ENCODE measurements around the gene CHD9NB. TPM values are rescaled to one million over a fixed set of nuclear protein-coding genes. Genes with fewer than 3 reads are reported as not detected.

CHD9NB gene
- polyA plus RNA-seq, 1 of the 3 experiments (the other 2 are of a cell fraction): 2.7 TPM

GRCh38 chr16:53036066-53036465 is 16.6 kb downstream of the CHD9NB start (continued):
- TF ChIP-seq POLR2AphosphoS5 (IDR thresholded peaks at IDR 0.05; ENCODE audit: low read depth, low read length) (no peak), TCF12 (IDR thresholded peaks at IDR 0.05) (no peak), YY1 (IDR thresholded peaks at IDR 0.05; ENCODE audit: low read depth) (no peak), EP300 (IDR thresholded peaks at IDR 0.05; ENCODE audit: borderline replicate concordance in 1 of 2, low read depth in 1 of 2, low read length in 1 of 2) (no peak), NRF1 (IDR thresholded peaks at IDR 0.05; ENCODE audit: low read depth, low read length) (no peak)

- Histone ChIP-seq H3K27me3 (ENCODE audit: insufficient read depth) (no peaks in the 10 kb centered on the region), H3K9me2 (no peaks in the 10 kb centered on the region), H3K4me3 (ENCODE audit: low read depth in 2 of 2, low read length in 1 of 2) (no peak overlapping the region), H3F3A (replicated peaks; ENCODE audit: insufficient read depth) (no peaks in the 10 kb centered on the region), H4K20me1 (ENCODE audit: insufficient read depth) (no peaks in the 10 kb centered on the region), H3K4me1 (ENCODE audit: control insufficient read depth in 1 of 2, insufficient read depth in 2 of 2, low read depth in 1 of 2, low read length in 1 of 2) (no peaks in the 10 kb centered on the region), H2AFZ (ENCODE audit: low read depth) (no peak overlapping the region), H3K36me3 (replicated peaks in 1 of 2; ENCODE audit: control insufficient read depth in 1 of 2, insufficient read depth in 2 of 2, low read length in 1 of 2) (no peaks in the 10 kb centered on the region), H3K79me2 (ENCODE audit: insufficient read depth) (no peaks in the 10 kb centered on the region), H3K9me3 (no peaks in the 10 kb centered on the region), H3K27ac (ENCODE audit: low read depth in 2 of 2, low read length in 1 of 2) (no peak overlapping the region), H3K9ac (no peak overlapping the region), H3K4me2 (no peak overlapping the region)
- 40% methylated on average over 3 of the region's 3 CpGs for WGBS (ENCODE audit: low lambda C conversion rate)
- ChIA-PET POLR2A (no interaction called here), CTCF (interaction anchor here (1.3 to 3.1 kb wide), 4 partner anchors 13 to 844 kb away, joined by 4 to 10 read pairs (median 8); partner anchors contain the start of gene CHD9)
- no peak for TF ChIP-seq SMC3 (IDR thresholded peaks at IDR 0.05; ENCODE audit: low read depth, low read length)
- no peak for TF ChIP-seq RCOR1 (IDR thresholded peaks at IDR 0.05; ENCODE audit: low read length)
- TF ChIP-seq TAF1 (IDR thresholded peaks at IDR 0.05; ENCODE audit: borderline replicate concordance, low read depth, low read length): no peak
- no peak for TF ChIP-seq RAD21 (IDR thresholded peaks at IDR 0.05; ENCODE audit: low read length)
- no peak for TF ChIP-seq CHD2 (IDR thresholded peaks at IDR 0.05; ENCODE audit: low read length, partially characterized antibody)
- TF ChIP-seq EP300 (IDR thresholded peaks at IDR 0.05; ENCODE audit: borderline replicate concordance in 1 of 2, low read depth in 1 of 2, low read length in 1 of 2): no peak
- TF ChIP-seq, protein P1, sequence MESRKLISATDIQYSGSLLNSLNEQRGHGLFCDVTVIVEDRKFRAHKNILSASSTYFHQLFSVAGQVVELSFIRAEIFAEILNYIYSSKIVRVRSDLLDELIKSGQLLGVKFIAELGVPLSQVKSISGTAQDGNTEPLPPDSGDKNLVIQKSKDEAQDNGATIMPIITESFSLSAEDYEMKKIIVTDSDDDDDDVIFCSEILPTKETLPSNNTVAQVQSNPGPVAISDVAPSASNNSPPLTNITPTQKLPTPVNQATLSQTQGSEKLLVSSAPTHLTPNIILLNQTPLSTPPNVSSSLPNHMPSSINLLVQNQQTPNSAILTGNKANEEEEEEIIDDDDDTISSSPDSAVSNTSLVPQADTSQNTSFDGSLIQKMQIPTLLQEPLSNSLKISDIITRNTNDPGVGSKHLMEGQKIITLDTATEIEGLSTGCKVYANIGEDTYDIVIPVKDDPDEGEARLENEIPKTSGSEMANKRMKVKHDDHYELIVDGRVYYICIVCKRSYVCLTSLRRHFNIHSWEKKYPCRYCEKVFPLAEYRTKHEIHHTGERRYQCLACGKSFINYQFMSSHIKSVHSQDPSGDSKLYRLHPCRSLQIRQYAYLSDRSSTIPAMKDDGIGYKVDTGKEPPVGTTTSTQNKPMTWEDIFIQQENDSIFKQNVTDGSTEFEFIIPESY (IDR thresholded peaks at IDR 0.05; ENCODE audit: borderline replicate concordance, low read depth): no peak
- no peak for TF ChIP-seq FOSL2 (IDR thresholded peaks at IDR 0.05; ENCODE audit: borderline replicate concordance, low read depth)
- no peak for TF ChIP-seq SIN3A (IDR thresholded peaks at IDR 0.05; ENCODE audit: borderline replicate concordance, low read depth, low read length)
- TF ChIP-seq NRF1 (IDR thresholded peaks at IDR 0.05; ENCODE audit: low read depth, low read length): no peak
- no peak for TF ChIP-seq RXRA (IDR thresholded peaks at IDR 0.05; ENCODE audit: borderline replicate concordance, low read depth)
- TF ChIP-seq POLR2AphosphoS5 (IDR thresholded peaks at IDR 0.05; ENCODE audit: low read depth, low read length): no peak
- no peak for DNase-seq
Measured at GRCh38 chr16:53035176-53035942, 17.3 kb downstream of the CHD9NB start.
